HG03520 (cell line): ENCODE data around the gene ALOX5.
"Not testable (repeated sequence)": the region's sequence is repeated elsewhere in the genome, so short reads cannot be mapped to it uniquely, and the experiment has no call there.

Experiments used
- ATAC-seq: cut with Tn5 transposase; IDR thresholded peaks from one replicate; pipeline ENCODE4 v1.9.1; 2021; ENCODE audit warnings: mild to moderate bottlenecking, moderate library complexity; ENCODE audit not compliant: unreplicated experiment

The ALOX5 gene

GRCh38 chr10:45461034-45461433 is 87.0 kb downstream of the ALOX5 start:
- ATAC-seq = peak; percentile 46

- no peak for ATAC-seq
Observed at GRCh38 chr10:45463244-45464116, 89.5 kb downstream of the ALOX5 start.

- peak; percentile 46 for ATAC-seq
Observed at GRCh38 chr10:45464958-45465567, 91.0 kb downstream of the ALOX5 start.

- ATAC-seq = no peak
Observed at GRCh38 chr10:45466784-45467183, 92.8 kb downstream of the ALOX5 start.

GRCh38 chr10:45468079-45468478 is 94.1 kb downstream of the ALOX5 start:
- no peak for ATAC-seq

GRCh38 chr10:45470098-45471012 is 96.3 kb downstream of the ALOX5 start:
- peak; percentile 61 for ATAC-seq

GRCh38 chr10:45471059-45471458 is 97.0 kb downstream of the ALOX5 start:
- no peak for ATAC-seq

- ATAC-seq = no peak
Observed at GRCh38 chr10:45471531-45472310, 97.7 kb downstream of the ALOX5 start.

- ATAC-seq = no peak
Observed at GRCh38 chr10:45473126-45473525, 99.1 kb downstream of the ALOX5 start.

GRCh38 chr10:45476559-45476958 is 102.5 kb downstream of the ALOX5 start:
- ATAC-seq = no peak

- ATAC-seq = no peak
Observed at GRCh38 chr10:45480294-45480693, 106.3 kb downstream of the ALOX5 start.

GRCh38 chr10:45481100-45481499 is 107.1 kb downstream of the ALOX5 start:
- not testable (repeated sequence) for ATAC-seq

GRCh38 chr10:45483002-45483401 is 109.0 kb downstream of the ALOX5 start:
- ATAC-seq = no peak

- no peak for ATAC-seq
Observed at GRCh38 chr10:45487735-45488134, 113.7 kb downstream of the ALOX5 start.

- no peak for ATAC-seq
Observed at GRCh38 chr10:45488365-45488764, 114.3 kb downstream of the ALOX5 start.

GRCh38 chr10:45490277-45490676 is 116.3 kb downstream of the ALOX5 start:
- no peak for ATAC-seq

- no peak for ATAC-seq
Observed at GRCh38 chr10:45491061-45491460, 117.0 kb downstream of the ALOX5 start.
